HG03039 (cell line): ENCODE data around the gene ARHGAP27.

ENCODE experiments used
- ATAC-seq: cut with Tn5 transposase; IDR thresholded peaks from one replicate; pipeline ENCODE4 v1.9.1; 2021; ENCODE audit warnings: mild to moderate bottlenecking, moderate library complexity; ENCODE audit not compliant: unreplicated experiment

Gene ARHGAP27

DNA sequence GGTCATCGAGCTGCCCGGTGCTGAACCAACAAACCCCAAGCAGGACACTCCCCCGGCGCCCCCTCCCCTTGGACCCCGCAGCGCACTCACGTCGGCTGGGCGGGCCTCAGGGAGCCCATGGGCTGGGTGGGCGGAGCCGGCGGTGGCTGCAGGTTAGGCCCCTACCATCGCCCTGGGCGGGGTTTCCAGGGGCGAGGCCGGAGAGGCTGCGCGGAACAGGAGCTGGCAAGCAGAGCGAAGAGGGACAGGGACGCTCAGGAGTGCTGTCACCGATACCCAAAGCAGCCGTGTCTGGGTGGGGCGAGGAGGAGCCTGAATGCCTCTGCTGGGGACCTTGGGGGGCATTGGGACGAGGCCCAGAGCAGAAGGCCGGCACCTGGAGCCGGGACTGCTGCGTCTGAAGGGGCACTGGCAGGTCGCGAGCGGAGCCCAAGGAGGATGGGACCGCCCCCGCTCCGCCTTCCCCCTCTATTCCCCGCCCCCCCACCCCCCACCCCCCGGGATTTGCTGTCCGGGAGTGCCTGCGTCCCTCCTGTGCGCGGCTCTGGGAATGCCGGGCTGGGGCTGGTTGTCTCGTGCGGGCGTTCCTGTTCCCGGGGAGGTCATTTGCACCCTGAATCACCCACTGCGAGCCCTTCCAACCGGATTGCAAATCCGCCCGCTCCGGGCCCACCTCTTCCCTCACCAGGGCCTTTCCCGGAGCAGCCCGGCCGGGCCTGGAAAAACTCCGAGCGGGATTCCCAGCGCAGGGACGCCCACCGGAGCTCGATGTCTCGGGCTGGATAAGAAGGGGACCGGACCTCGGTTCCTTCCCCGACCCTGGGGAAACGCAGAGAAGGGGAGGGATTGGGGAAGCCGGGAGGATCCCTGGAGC, 902 bp downstream of the ARHGAP27 start:
- peak; percentile 37 for ATAC-seq

DNA sequence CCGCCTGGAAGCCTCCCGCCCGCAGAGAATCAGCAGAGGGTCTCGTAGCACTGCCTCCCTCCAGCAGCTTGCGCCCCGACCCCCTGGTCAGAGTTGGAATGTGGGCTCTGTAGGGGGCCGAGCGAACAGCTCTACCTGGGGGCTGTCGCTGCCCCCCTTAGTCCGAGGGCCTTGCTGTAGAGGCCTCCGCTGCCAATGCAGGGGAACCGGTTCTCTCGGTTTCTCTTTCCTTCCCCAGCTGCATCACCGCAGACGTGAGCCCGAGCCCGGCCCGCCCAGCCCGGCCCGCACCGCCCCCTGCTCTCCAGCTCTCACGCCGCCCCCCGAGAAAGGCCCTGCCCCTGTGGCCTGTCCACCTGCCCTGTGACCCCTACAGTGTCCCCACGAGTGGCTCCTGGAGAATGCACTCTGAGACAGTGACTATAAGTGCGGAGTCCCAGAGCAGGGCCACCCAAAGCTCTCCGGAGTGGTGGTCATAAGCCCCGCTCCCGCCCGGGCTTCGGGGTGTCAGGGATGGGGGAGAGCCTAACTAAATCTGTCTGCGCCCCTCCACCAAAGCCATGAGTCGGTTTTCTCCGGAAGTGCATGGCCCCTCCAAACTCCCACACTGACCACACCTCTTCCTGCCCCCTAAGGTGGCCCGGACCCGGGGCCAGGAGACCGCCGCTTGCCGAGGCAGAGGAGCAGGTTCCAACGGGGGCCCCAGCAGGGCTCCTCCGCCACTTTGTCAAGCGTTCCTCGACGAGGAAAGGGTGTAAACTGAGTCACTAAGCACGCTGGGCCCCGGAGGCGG, 1.7 kb downstream of the ARHGAP27 start:
- ATAC-seq = peak; percentile 17

DNA sequence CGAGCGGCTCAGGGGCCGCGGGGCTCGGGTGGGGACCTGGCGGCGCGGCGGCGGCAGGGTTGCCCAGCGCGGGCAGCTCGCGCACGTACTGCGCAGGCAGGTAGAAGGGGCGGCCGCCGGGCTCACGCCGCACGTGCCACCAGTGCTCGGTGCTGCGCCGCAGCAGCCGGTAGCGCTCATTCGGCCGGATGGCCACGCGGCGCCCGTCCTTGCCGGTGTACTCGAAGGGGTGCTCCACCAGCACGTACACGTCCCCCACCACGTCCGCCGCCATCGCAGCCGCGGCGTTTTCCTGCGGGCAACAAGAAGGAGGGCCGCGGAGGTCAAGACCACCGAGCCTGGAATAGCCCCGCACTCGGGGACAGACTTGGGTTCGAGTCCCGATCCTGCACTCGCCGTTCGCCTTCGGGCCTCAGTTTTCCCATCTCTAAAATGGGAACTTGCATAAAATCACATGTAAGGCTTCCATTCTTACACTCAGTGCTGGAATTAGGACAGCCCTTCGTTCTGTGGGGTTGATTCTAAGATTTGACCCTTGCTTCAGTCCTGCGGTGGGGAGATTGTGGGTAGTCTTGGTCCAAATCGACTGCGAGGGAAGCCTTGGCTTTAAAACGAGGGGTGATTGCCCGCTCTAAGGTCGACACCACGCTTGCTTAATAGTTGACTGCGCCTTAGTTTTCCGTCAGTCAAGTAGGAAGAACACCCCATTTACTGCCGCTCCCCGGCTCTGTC, 2.5 kb downstream of the ARHGAP27 start:
- no peak for ATAC-seq

DNA sequence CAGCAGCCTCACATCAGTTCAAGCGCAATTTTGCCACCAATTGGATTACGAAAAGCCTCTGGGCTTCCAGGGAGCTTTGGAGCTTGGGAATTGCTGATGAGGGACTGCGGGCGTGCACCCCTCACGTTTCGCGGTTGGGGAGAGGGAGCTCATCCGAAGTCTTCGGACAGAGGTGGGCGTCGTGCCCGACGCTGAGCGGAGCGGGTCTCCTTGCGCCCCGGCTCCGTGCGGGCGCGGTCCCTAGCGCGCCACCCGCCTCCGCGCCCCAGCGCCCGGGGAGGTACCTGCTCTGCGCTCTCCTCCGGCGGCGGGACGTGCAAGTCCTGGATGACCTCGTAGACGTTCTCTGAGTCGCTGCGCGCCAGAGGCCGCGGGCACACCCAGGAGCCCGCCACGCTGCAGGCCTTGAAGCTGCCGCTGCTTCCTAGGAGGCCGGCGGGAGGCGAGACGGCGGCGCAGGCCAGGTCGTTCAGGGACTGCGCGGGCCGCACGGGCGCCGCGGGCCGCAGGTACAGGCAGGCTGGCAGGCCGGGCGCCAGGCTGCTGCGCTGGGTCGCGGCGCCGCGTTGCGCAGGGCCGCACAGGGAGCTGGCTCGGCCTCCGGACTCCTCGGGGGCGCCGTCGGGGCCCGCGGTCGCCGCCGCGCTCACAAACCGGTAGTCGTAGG, 3.2 kb downstream of the ARHGAP27 start:
- ATAC-seq = no peak

DNA sequence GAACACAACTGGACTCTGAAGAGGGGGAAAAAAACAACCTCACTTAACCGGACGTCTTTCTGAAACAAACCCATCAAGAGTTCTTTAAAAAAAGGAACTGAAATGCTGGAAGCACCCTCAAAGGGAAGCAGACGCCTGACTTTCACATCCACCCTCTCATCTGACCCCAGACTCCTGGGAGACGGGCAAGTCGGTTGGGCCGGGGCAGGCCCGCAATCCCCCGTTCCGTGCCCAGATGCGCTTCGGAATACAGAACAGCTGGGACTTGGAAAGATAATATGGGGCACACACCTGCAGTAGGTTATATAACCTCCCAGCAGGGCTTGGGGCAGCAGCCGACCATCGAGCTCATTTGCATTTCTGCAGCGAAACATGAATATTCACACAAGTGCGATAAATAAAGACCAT, 3.7 kb downstream of the ARHGAP27 start:
- no peak for ATAC-seq

DNA sequence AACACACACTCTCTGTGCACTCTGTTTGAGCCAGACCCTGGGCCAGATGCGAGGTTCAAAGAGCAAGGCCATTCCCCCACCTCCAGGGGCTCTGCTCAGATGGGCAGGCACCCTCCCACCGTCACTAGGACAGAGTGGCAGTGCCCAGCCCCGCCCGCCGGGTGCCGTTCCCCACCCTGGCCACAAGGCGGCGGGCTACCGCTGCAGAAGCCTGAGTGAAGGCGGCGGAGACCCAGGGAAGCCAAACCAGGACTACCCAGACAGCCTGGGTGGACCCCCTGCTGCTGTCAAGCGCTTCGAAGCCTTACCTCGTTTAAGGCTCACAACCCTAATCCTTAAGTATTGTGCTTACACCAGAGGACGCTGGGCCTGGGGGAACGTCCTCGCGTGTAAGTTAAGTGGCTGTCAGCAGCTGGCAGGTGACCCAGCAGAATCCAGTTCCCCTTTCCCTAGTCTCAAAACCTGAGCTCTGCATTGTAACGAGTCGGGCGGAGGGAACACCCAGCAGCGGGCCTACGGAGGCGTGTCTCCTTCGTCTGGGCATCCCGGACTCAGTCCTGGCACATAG, 4.5 kb downstream of the ARHGAP27 start:
- no peak for ATAC-seq

DNA sequence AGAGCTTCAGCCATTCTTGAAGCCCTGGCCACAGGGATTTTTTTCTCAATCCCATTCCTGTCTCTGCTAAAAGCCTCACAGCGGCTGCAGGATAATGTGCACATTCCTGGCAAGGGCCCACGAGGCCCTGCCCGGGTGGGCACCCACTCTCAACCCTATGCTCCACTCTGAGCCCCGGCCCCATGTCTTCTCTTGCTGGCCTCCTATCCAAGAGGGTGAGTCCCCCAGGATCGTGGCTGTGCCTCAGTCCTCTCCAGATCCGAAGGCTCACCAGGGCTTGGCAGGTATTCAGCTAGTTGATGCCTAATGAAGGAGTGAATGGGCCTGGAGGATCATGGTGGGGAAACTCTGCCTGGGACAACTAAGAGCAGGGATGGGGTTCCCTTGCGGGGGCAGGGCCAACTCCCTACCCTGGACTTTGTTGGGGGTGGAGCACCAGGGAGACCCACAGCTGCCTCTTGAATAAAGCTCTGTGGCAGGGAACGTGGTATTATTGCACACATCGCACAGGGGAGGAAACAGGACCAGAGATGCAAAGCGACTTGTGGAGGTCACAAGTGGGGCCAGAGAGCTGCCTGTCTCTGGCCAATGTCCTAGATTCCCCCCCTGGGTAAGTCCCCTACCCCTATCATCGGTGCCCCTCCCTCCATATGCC, 5.4 kb downstream of the ARHGAP27 start:
- no peak for ATAC-seq

DNA sequence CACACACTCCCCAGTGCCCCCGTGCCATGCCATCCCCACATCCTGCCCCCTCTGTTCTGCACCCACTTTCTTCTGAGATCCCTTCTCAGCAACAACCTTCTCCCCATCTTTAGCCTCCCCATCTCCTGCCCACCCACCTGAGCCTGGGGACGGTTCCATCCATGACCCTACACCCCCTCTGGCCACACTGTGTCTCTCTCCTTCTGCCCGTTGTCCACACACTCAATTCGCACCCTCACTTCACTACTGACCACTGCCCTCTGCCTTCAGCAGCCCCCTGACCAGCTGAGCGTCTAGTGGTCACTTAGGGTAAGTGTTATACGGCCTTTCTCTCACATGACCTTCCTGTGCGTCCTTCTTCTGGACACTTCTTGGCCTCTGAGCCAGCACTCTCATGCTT, 6.1 kb downstream of the ARHGAP27 start:
- no peak for ATAC-seq

DNA sequence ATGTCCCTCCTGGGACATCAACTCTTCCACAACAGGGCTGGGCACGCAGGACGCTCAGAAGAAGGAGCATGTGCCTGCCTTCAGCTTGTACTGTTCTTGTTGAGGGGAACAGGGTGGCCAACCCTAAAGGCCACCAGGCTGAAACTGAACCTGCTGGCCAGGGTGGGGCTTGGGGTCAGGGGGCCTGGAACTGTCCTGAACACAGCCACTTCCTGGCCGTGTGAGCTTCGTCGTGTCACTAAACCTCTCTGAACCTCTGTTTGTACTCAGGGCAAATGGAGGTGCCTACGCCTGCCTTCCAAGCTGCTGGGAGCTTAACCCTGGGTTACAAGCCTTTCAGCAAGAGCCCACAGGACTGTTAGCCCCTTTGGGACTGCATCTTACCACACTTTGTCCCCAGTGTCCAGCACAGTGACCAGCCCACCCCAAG, 6.7 kb downstream of the ARHGAP27 start:
- ATAC-seq = no peak

DNA sequence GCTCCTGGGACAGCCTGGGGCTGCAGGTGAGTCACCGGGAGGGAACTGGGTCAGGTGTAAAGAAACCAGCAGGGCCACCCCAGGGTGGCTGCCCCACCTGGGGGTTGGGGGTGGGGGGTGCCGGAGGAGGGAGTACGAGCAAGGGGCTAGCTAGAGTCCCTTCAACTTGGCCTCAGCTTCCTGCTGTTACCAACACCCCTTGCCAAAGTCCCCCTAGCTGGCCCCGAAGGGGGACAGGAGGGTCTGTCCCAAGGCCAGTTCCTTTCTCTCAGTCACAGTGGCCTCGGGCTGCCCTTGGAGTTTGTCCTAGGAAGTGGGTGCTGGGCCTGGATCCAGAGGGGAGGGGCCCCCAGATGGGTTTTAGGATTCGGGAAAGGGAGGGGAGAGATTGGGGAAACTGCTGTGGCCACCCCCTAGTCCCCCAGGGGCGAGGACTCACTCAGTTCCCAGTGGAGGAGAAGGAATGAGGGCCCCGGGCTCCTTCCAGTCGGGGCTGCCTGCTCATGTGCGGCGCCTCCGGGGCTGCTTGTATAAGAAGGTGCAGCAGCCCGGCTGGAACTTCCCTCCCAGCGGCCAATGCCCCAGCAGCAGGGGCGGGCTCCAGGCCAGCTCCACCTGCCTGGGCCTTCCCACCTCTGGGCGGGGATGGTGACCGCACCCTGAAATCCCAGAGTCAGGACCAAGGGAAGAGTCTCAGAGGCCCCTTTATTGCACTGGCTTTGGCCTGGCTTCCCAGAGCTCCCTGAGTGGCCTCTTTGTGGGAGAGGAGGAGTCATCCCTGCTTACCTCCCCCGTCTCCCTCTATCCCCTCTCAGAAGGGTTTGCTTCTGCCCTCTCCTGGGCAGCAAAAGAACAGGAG, 7.3 kb downstream of the ARHGAP27 start:
- no peak for ATAC-seq

DNA sequence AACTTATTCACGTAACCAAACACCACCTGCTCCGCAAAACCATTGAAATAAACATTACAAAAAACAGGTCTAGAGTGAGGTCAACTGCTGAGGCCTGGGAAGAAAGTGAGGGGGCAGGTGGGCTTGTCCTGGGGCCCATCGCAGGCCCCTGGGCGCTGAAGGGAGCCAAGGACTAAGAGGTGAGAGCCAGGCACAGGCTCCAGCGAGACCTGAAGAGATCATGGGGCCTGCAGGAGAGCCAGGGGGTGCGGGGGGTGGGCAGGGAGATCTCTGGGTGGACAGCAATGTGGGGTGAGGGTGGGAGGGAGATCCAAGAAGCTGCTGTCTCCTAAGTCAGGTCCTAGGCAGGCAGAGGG, 7.9 kb downstream of the ARHGAP27 start:
- ATAC-seq = no peak

DNA sequence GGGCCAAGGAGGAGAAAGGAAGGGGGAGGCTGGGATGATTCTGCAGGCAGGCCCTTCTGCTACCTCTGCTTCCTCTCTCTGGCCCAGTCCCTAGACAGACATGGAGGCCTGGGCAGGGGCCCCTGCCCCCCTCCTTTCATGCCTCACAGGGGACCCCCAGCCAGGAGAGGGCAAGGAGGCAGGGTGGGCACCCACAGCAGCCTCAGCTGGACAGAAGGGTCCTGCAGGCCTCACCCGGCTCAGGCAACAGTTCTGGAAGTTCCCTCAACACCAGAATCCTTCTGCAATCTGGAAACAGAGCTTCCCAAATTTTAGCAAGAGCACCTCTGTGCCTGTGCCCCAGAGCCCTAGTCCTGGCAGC, 8.7 kb downstream of the ARHGAP27 start:
- no peak for ATAC-seq

DNA sequence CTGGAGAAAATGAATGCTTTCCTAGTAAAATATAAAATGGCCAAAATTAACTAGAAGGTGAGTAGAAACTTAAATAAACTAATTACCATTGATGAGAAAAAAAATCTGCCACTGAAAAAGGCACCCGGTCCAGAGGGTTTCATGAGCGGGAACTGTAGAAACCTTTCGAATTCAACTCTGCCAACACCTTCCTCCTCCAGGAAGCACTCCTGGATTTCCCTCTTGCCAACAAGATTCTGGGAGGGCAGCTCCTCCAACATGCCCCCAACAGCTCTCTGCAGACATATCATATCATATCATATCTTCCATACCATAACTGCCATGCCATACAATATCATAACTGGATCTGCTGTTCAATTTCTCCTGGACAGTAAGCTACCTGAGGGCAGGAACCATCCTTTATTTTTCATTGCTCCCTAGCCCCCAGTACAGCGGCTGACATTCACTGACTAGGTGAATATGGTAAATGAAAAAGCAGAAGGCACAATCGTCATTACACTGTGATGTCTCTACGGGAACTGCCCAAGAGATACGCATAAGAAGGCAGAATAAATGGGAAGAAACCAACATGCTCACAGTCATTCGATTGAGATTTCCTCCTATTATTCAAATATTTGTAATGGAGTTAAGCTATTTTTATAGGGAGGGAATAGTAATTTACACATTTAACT, 9.2 kb downstream of the ARHGAP27 start:
- ATAC-seq = no peak

DNA sequence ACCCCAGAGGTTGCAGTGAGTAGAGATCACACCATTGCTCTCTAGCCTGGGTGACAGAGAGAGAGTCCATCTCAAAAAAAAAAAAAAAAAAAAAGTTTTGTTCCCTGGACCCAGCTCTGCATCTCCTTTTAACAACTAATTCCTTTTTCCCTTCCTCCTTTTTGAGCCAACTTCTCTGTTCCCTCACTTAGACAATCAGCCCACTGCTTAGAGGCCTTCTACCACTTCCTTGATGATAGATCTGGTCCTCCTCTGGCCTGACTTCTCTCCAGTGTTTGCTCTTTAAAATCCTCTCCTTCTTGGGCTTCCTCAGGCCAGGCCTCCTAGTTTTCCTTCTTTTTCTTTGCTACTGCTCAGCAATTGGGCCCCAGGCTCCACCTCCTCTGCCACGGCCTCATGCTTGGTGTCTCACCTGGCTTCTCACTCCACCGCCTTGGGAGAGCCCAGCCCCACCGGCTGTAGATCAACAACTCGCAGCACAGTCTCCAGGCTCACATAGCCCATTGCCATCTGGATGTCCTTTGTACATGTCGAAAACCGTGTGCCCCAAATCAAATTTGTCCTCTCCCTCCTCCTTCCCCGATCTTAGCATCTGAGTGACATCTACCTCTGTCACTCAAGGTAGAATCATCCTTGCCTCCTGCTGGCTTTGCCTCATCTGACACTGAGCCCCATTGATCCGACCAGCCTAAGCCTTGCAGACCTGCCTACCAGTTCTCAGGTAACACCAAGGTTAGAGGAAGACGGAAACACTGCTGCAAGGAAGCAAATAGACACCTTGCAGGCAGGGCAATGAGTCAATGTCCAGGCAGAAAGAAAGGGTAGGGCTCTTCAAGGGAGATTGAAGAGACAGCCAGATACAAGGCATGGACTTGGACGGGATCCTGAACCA, 17.4 kb downstream of the ARHGAP27 start:
- no peak for ATAC-seq

DNA sequence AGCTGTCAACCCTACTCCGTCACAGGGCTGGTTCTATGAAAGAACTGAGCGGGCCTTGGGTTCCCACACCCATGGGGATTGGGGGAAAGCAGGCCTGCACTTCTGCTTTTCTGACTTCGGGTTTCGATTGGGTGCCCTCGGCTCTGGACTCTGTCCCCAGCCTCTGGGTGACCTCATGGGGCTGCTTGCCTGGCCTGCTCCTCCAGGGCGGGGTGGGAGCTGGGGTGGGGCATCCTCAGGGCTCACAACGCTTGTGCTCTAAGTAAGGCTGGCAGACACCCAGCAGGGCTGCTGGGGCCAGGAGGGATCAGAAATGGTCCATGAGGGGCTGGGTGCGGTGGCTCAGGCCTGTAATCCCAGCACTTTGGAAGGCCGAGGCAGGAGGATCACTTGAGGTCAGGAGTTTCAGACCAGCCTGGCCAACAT, 19.2 kb downstream of the ARHGAP27 start:
- ATAC-seq = no peak

DNA sequence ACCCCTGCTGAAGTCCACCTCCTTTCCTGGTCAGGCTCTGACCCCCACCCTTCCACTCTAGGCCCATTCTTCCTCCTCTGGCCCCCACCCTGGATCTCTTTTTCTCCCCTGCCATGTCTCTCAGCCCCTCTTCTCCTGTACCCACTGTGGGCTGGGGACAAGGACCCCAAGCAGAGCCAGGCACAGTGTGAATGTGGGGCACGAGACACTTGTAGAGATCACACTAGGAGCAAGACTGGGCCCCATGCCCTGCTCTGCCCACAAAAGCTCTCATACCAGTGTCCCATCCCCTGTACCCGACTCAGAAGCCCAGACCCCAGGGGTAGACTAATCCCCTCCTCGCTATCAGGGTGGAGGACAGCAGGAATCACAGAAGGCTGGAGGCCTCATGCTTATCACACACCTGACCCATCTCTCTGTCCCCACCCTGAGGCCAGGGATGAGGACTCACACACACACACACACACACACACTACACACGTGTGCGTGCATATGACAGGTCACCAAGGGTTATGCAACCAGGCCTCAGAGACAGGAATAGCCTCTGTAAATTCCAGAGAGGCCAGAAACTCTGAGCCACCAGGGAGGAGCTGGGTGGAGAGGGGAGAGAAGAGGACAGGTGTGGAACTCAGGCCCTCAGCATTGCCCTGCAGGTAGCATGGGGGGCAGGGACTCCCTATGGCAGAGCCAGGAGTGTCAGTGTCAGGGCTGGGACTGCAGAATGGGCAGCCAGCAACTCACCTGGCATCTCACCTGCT, 21.1 kb downstream of the ARHGAP27 start:
- no peak for ATAC-seq
